Measurements from ENCODE around the gene RXFP1.

The RXFP1 gene

DNA sequence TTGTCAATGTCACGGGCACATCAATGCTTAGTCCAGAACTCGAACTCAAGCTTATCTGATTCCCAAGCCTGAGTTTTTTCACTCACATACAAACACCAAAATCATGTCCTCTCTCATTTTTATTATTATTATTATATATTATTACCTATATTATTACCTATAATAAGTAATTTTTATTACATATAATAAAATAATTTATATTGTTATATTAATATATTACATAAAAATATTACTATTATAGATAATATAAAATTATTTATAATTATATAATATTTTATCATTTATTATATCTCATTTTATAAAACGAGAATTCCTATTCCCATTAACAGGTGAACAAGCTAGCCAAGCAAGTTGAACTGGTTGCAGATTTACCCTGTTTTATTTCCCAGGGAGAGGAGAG lies 13.0 kb downstream of the RXFP1 start:
- Mint-ChIP-seq H3K9me3 (peaks cover 4% of the 10 kb centered on the region), H3K27me3 (peaks cover 3% of the 10 kb centered on the region), H3K4me3 (no peak overlapping the region), H3K27ac (no peak overlapping the region), H3K4me1 (no peaks in the 10 kb centered on the region), H3K36me3 (no peaks in the 10 kb centered on the region)

DNA sequence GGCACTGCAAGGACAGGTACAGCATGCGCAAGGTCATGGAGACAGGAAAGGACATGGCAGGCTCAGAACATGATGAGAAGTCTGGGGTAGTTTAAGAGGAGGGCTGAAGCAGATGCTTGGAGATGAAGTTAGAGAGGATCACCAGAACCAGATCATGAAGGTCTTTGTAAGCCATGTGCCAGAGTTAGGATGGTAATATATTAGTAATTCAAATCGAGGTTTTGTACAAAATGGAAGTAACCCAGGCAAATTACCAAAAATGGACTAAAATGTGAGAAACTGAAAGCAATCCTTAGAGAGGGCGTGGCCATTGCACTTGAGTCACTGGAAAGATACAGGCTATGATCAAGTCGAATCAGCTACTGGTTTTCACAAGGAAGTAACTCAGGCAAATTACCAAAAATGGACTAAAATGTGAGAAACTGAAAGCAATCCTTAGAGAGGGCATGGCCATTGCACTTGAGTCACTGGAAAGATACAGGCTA lies 13.5 kb downstream of the RXFP1 start:
- H3K27ac Mint-ChIP-seq, result no peak overlapping the region
- H3K27me3 Mint-ChIP-seq, result peaks cover 3% of the 10 kb centered on the region
- peaks cover 4% of the 10 kb centered on the region for H3K9me3 Mint-ChIP-seq
- H3K36me3 Mint-ChIP-seq, result no peaks in the 10 kb centered on the region
- no peak overlapping the region for H3K4me3 Mint-ChIP-seq
- H3K4me1 Mint-ChIP-seq, result no peaks in the 10 kb centered on the region

DNA sequence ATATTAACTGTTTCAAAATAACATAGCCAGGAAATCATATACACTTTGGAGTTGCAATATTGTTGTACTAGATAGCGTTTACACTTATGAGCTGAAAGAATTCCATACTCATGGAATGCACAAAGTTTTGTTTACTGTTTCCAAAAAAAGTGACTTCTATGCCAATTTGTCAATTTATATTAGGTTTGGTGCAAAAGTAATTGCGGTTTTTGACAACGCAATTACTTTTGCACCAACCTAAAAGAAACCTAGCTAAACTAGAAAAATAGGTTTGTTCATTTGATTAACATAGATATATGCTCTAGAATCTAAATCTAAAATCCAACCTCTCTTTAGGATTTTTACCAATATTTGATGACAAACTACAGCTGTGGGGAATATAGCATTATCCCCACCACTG lies 15.2 kb downstream of the RXFP1 start:
- H3K4me3 Mint-ChIP-seq, result no peak overlapping the region
- H3K27me3 Mint-ChIP-seq, result peaks cover 3% of the 10 kb centered on the region
- no peak overlapping the region for H3K27ac Mint-ChIP-seq
- H3K36me3 Mint-ChIP-seq, result no peaks in the 10 kb centered on the region
- H3K9me3 Mint-ChIP-seq, result peaks cover 4% of the 10 kb centered on the region
- H3K4me1 Mint-ChIP-seq, result no peaks in the 10 kb centered on the region

DNA sequence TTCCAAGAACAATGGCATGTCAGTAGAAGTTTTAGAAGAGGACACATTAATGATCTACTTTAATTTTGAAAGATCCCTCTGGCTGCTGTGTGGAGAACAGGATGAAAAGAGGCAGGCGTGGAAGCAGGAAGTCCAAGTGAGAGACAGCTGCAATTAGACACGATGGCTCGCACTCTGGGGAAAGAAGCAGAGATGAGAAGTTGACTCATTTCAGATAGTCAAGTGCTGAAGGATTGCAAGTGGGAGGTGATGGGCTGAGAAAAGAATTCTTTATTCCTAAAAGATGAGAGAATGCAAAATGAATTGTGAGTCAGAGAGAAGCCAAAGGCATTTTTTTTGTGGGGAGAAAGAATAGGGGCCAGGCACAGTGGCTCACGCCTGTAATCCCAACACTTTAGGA lies 16.5 kb downstream of the RXFP1 start:
- Mint-ChIP-seq H3K4me3 (no peak overlapping the region), H3K4me1 (no peaks in the 10 kb centered on the region)

DNA sequence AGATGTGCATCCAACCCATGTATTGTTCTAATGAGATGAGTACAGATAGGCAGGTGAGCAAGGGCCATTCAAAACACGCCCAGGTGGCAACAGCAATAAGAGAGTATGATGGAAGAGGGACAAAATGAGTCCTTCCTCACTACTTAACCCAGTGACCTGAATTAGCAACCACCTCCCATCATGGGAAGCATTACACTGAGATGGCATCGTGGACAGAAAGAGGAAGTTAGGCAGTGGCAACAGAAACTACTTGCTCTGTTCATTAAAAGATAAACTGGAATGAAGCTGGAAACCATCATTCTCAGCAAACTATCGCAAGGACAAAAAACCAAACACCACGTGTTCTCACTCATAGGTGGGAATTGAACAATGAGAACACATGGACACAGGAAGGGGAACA lies 17.2 kb downstream of the RXFP1 start:
- Mint-ChIP-seq H3K27ac (no peak overlapping the region), H3K4me1 (no peaks in the 10 kb centered on the region), H3K9me3 (peaks cover 9% of the 10 kb centered on the region), H3K27me3 (peaks cover 2% of the 10 kb centered on the region), H3K4me3 (no peak overlapping the region), H3K36me3 (no peaks in the 10 kb centered on the region)

More for the DNA sequence above, 16.5 kb downstream of the RXFP1 start:
- H3K27ac Mint-ChIP-seq, result no peak overlapping the region
- H3K27me3 Mint-ChIP-seq, result peaks cover 3% of the 10 kb centered on the region
- peaks cover 4% of the 10 kb centered on the region for H3K9me3 Mint-ChIP-seq
- no peaks in the 10 kb centered on the region for H3K36me3 Mint-ChIP-seq

DNA sequence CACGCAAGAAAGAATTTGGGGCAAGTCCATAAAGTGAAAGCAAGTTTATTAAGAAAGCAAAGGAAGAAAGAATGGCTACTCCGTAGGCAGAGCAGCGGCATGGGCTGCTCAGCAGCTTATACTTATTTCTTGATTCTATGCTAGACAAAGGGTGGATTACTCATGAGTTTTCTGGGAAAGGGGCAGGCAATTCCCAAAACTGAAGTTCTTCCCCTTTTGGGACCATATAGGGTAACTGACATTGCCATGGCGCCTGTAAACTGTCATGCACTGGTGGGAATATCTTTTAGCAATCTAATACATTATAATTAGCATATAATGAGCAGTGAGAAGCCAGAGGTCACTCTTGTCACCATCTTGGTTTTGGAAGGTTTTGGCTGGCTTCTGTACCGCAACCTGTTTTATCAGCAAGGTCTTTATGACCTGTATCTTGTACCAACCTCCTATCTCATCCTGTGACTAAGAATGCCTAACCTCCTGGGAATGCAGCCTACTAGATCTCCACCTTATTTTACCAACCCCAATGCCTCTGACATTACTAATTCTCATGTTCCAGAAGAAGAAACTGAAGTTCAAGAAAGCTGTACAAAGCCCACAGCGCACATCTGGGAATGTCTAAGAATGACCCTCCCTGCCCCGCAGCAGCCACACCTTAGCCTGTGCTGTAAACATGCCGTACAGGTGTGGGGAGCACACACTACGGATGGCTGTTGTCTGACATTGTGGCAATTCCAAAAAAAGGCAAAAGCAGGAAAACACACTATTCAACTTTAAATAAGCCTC lies 18.6 kb downstream of the RXFP1 start:
- Mint-ChIP-seq H3K36me3 (no peaks in the 10 kb centered on the region), H3K4me3 (no peak overlapping the region), H3K27ac (no peak overlapping the region), H3K9me3 (peaks cover 4% of the 10 kb centered on the region), H3K27me3 (peaks cover 2% of the 10 kb centered on the region), H3K4me1 (no peaks in the 10 kb centered on the region)

DNA sequence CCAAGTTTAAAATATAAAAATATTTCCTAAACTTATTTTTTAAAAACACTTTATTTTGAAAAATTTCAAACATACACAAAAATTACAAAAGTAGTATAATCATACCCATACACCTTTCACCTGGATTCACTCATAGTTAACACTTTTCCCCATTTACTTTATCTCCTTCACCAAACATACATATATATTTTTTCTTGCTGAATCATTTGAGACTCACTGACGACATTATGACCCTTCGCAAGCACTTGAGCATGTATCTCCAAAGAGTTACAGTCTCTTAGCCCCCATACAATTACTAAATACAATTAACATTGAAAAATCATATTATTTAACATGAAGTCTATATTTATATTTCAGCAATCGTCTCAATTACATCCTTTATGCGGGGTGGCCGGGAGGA lies 19.8 kb downstream of the RXFP1 start:
- Mint-ChIP-seq H3K27me3 (peaks cover 2% of the 10 kb centered on the region), H3K36me3 (no peaks in the 10 kb centered on the region), H3K27ac (no peak overlapping the region), H3K9me3 (peaks cover 4% of the 10 kb centered on the region), H3K4me3 (no peak overlapping the region), H3K4me1 (no peaks in the 10 kb centered on the region)

DNA sequence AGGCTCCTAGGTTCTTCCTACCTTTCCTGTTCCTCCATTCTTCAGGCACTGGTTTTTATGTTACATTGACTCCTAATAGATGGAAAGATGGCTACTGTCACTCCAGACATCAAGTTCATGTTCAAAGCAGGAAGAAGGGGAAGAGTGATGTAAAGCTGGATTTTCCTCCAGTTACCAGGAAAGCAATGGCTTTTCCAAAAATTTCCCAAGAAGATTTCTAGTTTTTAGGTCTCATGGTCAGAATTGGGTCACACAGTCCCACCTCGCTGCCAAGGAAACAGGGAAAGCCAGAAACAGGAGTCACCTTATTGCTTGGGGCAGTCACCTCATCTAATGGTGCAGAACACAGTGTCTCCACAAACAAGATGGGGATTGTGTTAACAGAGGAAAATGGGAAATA lies 21.5 kb downstream of the RXFP1 start:
- no peaks in the 10 kb centered on the region for H3K27me3 Mint-ChIP-seq
- no peak overlapping the region for H3K4me3 Mint-ChIP-seq
- peaks cover 4% of the 10 kb centered on the region for H3K9me3 Mint-ChIP-seq
- no peaks in the 10 kb centered on the region for H3K36me3 Mint-ChIP-seq
- no peaks in the 10 kb centered on the region for H3K4me1 Mint-ChIP-seq
- H3K27ac Mint-ChIP-seq, result no peak overlapping the region

DNA sequence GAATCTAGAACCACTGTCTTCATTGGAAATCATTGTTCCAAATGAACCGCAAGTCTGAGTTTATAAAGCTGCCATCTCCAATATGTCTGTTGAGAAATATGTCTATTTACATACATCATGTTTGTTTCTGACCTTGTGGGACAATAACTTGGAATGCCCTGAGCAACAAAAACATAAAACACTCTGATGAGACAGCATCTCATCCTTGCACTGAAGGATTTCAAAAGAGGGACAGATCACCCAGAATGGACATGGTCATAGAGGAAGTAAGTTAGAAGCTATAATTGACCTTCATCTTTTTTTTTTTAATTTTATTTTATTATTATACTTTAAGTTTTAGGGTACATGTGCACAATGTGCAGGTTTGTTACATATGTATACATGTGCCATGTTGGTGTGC lies 22.5 kb downstream of the RXFP1 start:
- no peaks in the 10 kb centered on the region for H3K36me3 Mint-ChIP-seq
- no peaks in the 10 kb centered on the region for H3K27me3 Mint-ChIP-seq
- no peaks in the 10 kb centered on the region for H3K4me1 Mint-ChIP-seq
- H3K4me3 Mint-ChIP-seq, result no peak overlapping the region
- no peak overlapping the region for H3K27ac Mint-ChIP-seq
- peaks cover 4% of the 10 kb centered on the region for H3K9me3 Mint-ChIP-seq

DNA sequence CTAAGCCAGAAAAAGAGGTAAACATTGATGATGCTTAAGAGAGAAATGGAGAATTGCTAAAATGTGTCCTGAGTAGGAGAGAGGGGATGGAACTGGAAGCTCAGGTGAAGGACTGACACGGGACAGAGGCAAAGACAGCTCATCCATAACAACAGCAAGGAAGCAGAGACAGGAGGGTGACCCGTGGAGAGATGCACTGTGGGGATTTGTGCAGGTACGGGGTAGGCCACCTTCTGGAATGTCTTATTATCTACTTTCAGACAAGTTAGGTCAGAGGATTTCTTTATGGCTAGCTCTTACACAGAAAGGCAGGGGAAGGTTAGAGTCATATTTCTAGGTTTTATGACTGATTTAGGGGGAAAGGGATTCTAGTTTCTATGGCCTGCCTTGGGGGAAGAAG lies 31.7 kb downstream of the RXFP1 start:
- Mint-ChIP-seq H3K27me3 (peaks cover 21% of the 10 kb centered on the region), H3K4me1 (no peaks in the 10 kb centered on the region), H3K36me3 (no peaks in the 10 kb centered on the region), H3K4me3 (no peak overlapping the region), H3K9me3 (no peaks in the 10 kb centered on the region), H3K27ac (no peak overlapping the region)

DNA sequence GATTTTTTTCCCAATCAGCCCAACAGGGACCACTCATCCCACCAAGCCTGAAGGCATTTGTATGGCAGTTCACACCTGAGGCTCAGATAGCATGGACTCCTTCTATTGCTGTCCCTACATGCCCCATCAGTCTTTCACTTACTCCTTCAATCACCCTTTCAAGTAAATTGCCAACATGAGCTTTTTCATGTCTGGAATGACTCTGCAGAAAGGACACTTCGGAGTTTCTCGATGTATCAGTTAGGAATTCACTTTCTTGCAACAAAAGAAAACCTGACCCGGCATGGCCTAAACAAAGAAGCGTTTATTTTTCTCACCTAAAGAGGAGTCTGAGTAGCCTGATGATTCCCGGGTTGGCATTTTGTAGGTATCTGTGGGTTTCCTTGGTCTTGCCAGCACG lies 38.6 kb downstream of the RXFP1 start:
- Mint-ChIP-seq H3K27ac (no peak overlapping the region), H3K9me3 (peaks cover 4% of the 10 kb centered on the region), H3K4me1 (no peaks in the 10 kb centered on the region), H3K4me3 (no peak overlapping the region), H3K27me3 (peaks cover 10% of the 10 kb centered on the region), H3K36me3 (no peaks in the 10 kb centered on the region)

DNA sequence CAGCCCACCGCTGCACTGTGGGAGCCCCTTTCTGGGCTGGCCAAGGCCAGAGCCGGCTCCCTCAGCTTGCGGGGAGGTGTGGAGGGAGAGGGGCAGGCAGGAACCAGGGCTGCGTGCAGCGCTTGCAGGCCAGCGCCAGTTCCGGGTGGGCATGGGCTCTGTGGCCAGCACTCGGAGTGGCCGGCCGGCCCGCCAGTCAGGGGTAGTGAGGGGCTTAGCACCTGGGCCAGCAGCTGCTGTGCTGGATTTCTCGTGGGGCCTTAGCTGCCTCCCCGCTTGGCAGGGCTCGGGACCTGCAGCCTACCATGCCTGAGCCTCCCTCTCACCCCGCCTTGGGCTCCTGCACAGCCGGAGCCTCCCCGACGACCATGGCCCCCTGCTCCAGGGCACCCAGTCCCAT lies 45.2 kb downstream of the RXFP1 start:
- Mint-ChIP-seq H3K4me3 (no peak overlapping the region), H3K36me3 (no peaks in the 10 kb centered on the region), H3K27ac (no peak overlapping the region), H3K9me3 (peaks cover 4% of the 10 kb centered on the region), H3K4me1 (no peaks in the 10 kb centered on the region), H3K27me3 (peaks cover 3% of the 10 kb centered on the region)

DNA sequence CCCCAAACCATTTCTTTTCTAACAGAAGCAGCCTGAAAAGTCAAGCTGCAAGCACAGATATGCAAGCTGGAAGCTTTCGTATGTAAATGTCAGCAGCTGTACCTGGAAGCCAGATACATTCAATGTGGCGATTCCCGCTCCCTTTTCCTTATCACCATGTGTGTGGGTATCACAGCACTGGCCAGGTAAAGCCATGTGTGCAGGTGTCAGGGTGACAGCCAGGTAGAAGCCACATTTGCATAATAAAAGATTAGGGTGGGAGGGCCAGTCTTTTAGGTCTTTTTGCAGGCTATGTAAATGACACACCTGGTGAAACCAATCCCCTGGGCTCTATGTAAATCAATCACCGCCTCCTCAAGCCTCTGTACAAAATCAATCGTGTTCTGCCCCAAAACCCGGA lies 50.1 kb downstream of the RXFP1 start:
- Mint-ChIP-seq H3K36me3 (no peaks in the 10 kb centered on the region), H3K4me1 (no peaks in the 10 kb centered on the region), H3K4me3 (no peak overlapping the region), H3K27ac (no peak overlapping the region), H3K27me3 (peaks cover 3% of the 10 kb centered on the region), H3K9me3 (no peaks in the 10 kb centered on the region)

DNA sequence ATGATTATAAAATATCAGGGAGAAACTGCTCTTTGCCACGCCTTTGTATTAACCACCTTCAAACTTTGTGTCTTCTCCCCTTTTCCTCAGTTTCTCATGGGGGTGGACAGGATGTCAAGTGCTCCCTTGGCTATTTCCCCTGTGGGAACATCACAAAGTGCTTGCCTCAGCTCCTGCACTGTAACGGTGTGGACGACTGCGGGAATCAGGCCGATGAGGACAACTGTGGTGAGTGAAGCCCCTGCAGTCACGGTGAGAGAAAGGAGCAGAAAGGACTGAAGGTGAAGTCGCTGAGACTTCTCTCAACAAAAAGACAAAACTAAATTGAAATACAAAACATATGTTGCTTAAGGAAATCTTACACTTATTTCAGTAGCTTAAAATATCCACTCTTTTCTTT lies 50.9 kb downstream of the RXFP1 start:
- Mint-ChIP-seq H3K27me3 (peaks cover 3% of the 10 kb centered on the region), H3K27ac (no peak overlapping the region), H3K36me3 (no peaks in the 10 kb centered on the region), H3K4me1 (no peaks in the 10 kb centered on the region), H3K9me3 (no peaks in the 10 kb centered on the region), H3K4me3 (no peak overlapping the region)

DNA sequence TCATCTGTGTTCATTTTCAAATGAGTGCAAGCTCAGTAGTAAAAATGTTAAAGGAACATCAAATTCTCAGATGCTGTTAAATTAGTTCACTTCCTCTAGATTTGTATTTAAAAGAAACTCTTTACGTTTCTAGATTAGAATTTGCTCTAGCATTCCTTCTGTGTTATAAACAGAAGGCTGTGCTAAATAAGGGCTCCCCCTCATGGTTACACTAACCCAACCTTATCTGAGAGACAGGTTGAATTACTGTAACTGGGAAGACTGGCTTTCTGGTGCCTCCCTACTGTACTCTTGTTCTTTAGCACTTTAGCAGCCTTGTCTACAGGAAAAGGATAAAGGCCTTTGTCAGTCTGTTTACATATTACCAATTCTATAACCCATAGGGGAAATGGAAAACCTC lies 56.8 kb downstream of the RXFP1 start:
- H3K4me1 Mint-ChIP-seq, result no peaks in the 10 kb centered on the region
- no peak overlapping the region for H3K4me3 Mint-ChIP-seq
- no peaks in the 10 kb centered on the region for H3K27me3 Mint-ChIP-seq
- no peaks in the 10 kb centered on the region for H3K36me3 Mint-ChIP-seq
- H3K27ac Mint-ChIP-seq, result no peak overlapping the region
- no peaks in the 10 kb centered on the region for H3K9me3 Mint-ChIP-seq

DNA sequence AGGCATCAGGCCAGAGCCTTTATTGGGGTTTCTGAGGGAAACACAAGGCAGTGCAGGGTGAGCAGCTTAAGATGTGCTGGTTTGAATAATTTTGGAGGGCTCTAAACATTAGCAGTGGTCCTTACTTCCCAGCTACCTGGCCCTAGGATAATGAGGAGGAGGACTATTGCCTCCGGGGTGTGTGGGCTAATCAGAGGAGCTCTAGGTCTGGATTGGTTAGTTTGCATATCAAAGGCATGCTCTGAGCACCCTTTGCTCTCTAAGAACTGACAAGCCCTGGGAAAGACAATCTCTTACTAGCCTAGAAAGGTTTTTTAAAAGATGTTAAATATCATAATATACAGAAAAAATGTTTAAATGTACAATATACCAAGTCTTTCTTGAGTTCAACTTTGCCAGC lies 58.4 kb downstream of the RXFP1 start:
- Mint-ChIP-seq H3K27me3 (no peaks in the 10 kb centered on the region), H3K36me3 (no peaks in the 10 kb centered on the region), H3K4me1 (no peaks in the 10 kb centered on the region), H3K4me3 (no peak overlapping the region), H3K27ac (no peak overlapping the region), H3K9me3 (no peaks in the 10 kb centered on the region)

DNA sequence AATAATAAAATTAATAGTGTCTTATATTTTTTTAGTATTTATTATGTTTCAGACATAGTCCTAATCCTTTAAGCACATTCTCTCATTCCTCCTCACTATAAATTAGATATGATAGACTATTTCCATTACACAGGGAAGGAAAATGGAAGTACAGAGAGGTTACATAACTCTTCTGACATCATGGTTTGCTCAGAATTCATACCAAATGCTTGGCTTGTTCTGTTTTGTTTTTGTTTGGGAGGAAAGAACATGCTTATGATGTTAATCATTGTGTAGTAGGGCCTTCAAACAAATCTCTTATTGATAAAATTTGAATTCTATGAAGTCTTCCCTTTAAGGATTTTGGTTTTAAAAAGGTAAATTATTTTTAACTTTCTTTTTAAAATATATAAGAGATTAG lies 59.5 kb downstream of the RXFP1 start:
- H3K9me3 Mint-ChIP-seq, result no peaks in the 10 kb centered on the region
- H3K27me3 Mint-ChIP-seq, result no peaks in the 10 kb centered on the region
- no peaks in the 10 kb centered on the region for H3K36me3 Mint-ChIP-seq
- no peaks in the 10 kb centered on the region for H3K4me1 Mint-ChIP-seq
- no peak overlapping the region for H3K4me3 Mint-ChIP-seq
- no peak overlapping the region for H3K27ac Mint-ChIP-seq
